ENCODE results near the gene CALHM3. TPM values are rescaled to one million over a fixed set of nuclear protein-coding genes. Genes with fewer than 3 reads are reported as not detected.

The CALHM3 gene
- total and polyA plus RNA-seq, 2 experiments from 2014 or later, result 0.14 to 0.19 TPM

DNA sequence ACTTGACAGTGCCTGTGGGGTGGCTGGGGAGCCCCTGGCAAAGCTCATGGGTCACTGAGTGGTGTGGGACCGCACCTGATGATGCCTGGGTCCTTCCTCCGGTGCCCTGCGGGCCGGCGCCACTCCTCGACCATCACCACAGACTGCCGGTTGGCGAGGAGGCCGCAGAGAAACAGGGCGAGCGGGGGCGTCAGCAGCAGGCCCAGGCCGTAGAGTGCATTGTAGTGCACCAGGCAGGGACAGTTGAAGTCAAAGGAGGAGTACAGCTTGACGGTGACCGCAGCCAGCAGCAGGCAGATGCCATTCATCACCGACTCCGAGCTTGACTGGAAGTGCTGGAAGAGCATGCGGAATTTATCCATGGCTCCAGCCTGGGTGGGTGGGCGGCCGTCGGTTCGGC lies 369 bp downstream of the CALHM3 start:
- H3K9me3 Mint-ChIP-seq, result no peaks in the 10 kb centered on the region
- no peak overlapping the region for H3K4me3 ChIP-seq
- no peak for DNase-seq (ENCODE audit: low spot score)
- peaks cover 13% of the 10 kb centered on the region for H3K27me3 Mint-ChIP-seq (ENCODE audit: insufficient read depth, low read depth, poor library complexity)
- TF ChIP-seq, protein P1, sequence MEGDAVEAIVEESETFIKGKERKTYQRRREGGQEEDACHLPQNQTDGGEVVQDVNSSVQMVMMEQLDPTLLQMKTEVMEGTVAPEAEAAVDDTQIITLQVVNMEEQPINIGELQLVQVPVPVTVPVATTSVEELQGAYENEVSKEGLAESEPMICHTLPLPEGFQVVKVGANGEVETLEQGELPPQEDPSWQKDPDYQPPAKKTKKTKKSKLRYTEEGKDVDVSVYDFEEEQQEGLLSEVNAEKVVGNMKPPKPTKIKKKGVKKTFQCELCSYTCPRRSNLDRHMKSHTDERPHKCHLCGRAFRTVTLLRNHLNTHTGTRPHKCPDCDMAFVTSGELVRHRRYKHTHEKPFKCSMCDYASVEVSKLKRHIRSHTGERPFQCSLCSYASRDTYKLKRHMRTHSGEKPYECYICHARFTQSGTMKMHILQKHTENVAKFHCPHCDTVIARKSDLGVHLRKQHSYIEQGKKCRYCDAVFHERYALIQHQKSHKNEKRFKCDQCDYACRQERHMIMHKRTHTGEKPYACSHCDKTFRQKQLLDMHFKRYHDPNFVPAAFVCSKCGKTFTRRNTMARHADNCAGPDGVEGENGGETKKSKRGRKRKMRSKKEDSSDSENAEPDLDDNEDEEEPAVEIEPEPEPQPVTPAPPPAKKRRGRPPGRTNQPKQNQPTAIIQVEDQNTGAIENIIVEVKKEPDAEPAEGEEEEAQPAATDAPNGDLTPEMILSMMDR (conservative IDR thresholded peaks at IDR 0.05; ENCODE audit: low read depth in 2 of 2), result no peak
- TF ChIP-seq EZH2phosphoT487 (IDR thresholded peaks at IDR 0.05; ENCODE audit: unreplicated experiment) (no peak), NANOG (IDR thresholded peaks at IDR 0.05; ENCODE audit: borderline replicate concordance) (no peak), EZH2 (IDR thresholded peaks at IDR 0.05; ENCODE audit: low read depth, unreplicated experiment) (no peak), ZNF114 (CRISPR knock-in tag; IDR thresholded peaks at IDR 0.05) (no peak), POLR2AphosphoS5 (IDR thresholded peaks at IDR 0.05; ENCODE audit: low read depth) (no peak), CREB1 (CRISPR knock-in tag; IDR thresholded peaks at IDR 0.05; ENCODE audit: low read depth) (no peak)
- TF ChIP-seq, protein P2, sequence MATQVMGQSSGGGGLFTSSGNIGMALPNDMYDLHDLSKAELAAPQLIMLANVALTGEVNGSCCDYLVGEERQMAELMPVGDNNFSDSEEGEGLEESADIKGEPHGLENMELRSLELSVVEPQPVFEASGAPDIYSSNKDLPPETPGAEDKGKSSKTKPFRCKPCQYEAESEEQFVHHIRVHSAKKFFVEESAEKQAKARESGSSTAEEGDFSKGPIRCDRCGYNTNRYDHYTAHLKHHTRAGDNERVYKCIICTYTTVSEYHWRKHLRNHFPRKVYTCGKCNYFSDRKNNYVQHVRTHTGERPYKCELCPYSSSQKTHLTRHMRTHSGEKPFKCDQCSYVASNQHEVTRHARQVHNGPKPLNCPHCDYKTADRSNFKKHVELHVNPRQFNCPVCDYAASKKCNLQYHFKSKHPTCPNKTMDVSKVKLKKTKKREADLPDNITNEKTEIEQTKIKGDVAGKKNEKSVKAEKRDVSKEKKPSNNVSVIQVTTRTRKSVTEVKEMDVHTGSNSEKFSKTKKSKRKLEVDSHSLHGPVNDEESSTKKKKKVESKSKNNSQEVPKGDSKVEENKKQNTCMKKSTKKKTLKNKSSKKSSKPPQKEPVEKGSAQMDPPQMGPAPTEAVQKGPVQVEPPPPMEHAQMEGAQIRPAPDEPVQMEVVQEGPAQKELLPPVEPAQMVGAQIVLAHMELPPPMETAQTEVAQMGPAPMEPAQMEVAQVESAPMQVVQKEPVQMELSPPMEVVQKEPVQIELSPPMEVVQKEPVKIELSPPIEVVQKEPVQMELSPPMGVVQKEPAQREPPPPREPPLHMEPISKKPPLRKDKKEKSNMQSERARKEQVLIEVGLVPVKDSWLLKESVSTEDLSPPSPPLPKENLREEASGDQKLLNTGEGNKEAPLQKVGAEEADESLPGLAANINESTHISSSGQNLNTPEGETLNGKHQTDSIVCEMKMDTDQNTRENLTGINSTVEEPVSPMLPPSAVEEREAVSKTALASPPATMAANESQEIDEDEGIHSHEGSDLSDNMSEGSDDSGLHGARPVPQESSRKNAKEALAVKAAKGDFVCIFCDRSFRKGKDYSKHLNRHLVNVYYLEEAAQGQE (IDR thresholded peaks at IDR 0.05; ENCODE audit: unreplicated experiment), result no peak
- TF ChIP-seq, protein P3, sequence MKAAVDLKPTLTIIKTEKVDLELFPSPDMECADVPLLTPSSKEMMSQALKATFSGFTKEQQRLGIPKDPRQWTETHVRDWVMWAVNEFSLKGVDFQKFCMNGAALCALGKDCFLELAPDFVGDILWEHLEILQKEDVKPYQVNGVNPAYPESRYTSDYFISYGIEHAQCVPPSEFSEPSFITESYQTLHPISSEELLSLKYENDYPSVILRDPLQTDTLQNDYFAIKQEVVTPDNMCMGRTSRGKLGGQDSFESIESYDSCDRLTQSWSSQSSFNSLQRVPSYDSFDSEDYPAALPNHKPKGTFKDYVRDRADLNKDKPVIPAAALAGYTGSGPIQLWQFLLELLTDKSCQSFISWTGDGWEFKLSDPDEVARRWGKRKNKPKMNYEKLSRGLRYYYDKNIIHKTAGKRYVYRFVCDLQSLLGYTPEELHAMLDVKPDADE (IDR thresholded peaks at IDR 0.05), result no peak
- TF ChIP-seq, protein P4, sequence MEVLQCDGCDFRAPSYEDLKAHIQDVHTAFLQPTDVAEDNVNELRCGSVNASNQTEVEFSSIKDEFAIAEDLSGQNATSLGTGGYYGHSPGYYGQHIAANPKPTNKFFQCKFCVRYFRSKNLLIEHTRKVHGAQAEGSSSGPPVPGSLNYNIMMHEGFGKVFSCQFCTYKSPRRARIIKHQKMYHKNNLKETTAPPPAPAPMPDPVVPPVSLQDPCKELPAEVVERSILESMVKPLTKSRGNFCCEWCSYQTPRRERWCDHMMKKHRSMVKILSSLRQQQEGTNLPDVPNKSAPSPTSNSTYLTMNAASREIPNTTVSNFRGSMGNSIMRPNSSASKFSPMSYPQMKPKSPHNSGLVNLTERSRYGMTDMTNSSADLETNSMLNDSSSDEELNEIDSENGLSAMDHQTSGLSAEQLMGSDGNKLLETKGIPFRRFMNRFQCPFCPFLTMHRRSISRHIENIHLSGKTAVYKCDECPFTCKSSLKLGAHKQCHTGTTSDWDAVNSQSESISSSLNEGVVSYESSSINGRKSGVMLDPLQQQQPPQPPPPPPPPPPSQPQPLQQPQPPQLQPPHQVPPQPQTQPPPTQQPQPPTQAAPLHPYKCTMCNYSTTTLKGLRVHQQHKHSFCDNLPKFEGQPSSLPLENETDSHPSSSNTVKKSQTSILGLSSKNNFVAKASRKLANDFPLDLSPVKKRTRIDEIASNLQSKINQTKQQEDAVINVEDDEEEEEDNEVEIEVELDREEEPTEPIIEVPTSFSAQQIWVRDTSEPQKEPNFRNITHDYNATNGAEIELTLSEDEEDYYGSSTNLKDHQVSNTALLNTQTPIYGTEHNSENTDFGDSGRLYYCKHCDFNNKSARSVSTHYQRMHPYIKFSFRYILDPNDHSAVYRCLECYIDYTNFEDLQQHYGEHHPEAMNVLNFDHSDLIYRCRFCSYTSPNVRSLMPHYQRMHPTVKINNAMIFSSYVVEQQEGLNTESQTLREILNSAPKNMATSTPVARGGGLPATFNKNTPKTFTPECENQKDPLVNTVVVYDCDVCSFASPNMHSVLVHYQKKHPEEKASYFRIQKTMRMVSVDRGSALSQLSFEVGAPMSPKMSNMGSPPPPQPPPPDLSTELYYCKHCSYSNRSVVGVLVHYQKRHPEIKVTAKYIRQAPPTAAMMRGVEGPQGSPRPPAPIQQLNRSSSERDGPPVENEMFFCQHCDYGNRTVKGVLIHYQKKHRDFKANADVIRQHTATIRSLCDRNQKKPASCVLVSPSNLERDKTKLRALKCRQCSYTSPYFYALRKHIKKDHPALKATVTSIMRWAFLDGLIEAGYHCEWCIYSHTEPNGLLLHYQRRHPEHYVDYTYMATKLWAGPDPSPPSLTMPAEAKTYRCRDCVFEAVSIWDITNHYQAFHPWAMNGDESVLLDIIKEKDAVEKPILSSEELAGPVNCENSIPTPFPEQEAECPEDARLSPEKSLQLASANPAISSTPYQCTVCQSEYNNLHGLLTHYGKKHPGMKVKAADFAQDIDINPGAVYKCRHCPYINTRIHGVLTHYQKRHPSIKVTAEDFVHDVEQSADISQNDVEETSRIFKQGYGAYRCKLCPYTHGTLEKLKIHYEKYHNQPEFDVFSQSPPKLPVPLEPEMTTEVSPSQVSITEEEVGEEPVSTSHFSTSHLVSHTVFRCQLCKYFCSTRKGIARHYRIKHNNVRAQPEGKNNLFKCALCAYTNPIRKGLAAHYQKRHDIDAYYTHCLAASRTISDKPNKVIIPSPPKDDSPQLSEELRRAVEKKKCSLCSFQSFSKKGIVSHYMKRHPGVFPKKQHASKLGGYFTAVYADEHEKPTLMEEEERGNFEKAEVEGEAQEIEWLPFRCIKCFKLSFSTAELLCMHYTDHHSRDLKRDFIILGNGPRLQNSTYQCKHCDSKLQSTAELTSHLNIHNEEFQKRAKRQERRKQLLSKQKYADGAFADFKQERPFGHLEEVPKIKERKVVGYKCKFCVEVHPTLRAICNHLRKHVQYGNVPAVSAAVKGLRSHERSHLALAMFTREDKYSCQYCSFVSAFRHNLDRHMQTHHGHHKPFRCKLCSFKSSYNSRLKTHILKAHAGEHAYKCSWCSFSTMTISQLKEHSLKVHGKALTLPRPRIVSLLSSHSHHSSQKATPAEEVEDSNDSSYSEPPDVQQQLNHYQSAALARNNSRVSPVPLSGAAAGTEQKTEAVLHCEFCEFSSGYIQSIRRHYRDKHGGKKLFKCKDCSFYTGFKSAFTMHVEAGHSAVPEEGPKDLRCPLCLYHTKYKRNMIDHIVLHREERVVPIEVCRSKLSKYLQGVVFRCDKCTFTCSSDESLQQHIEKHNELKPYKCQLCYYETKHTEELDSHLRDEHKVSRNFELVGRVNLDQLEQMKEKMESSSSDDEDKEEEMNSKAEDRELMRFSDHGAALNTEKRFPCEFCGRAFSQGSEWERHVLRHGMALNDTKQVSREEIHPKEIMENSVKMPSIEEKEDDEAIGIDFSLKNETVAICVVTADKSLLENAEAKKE (CRISPR knock-in tag; IDR thresholded peaks at IDR 0.05), result no peak
- no peaks in the 10 kb centered on the region for H3K9me2 ChIP-seq (ENCODE audit: insufficient read depth)
- no peaks in the 10 kb centered on the region for H3K36me3 ChIP-seq (ENCODE audit: insufficient read depth)
- no peaks in the 10 kb centered on the region for H3K4me1 ChIP-seq (ENCODE audit: insufficient read depth)
- H3K79me2 ChIP-seq (replicated peaks; ENCODE audit: insufficient read depth), result no peaks in the 10 kb centered on the region
- no peaks in the 10 kb centered on the region for H3F3A ChIP-seq (replicated peaks; ENCODE audit: low read depth)
- H3K4me1 Mint-ChIP-seq, result peaks cover 15% of the 10 kb centered on the region
- no peaks in the 10 kb centered on the region for H3K36me3 Mint-ChIP-seq (ENCODE audit: low read depth)
- H3K27me3 ChIP-seq (ENCODE audit: insufficient read depth), result no peaks in the 10 kb centered on the region
- ATAC-seq, result no peak
- no peak overlapping the region for H3K27ac ChIP-seq (ENCODE audit: low read depth)
- no peak overlapping the region for H3K4me2 ChIP-seq
- no peaks in the 10 kb centered on the region for H4K20me1 ChIP-seq (replicated peaks; ENCODE audit: insufficient read depth)
- H3K27ac Mint-ChIP-seq, result no peak overlapping the region
- H2AFZ ChIP-seq, result no peak overlapping the region
- H3K4me3 Mint-ChIP-seq, result no peak overlapping the region

All from GM23338 (cell line).